ENCODE measurements around the gene PRSS27. TPM values are rescaled to one million over a fixed set of nuclear protein-coding genes. Genes with fewer than 3 reads are reported as not detected.

The PRSS27 gene
- polyA plus RNA-seq, 1 donor (not counting 4 experiments of a cell fraction or from before 2014, with no cell fraction given), result 0.20 TPM

DNA sequence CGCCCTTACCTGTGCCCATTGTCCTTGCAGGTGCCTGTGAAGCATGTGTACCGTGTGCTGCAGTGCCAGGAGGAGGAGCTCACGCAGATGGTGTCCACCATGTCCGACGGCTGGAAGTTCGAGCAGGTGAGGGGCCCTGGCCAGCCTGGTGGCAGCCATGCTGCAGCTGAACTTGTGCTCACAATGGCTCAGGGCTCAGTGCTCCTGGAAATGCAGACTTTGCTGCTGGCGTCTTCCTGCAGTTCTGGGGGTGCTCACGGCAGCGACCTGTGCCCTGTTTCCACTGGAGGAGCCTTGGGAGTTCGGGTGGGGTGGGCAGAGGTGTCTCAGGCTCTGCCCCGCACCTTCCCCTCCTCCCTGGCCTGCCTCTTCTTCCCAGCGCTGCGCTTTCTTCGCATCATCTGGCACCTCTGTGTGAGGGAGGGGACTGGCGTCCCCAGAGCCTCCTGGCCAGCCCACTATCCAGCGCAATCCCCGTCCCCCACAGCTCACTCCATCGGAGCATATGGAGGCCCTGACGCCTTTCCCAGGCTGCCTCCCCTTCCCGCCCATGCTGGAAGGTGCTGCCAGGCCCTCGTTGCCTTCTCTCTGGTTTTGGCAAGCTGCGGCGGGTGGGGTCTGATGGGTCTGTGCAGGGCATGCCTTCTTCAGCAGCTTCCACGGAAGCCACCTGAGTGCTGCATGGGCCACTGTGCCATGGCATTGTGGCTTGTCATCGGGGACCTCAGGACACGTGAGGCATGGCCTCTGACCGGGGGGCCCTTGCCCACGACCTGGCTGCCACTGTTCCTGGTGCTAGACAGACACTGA is 20.0 kb downstream of the PRSS27 start:
- Histone ChIP-seq H3K9ac (ENCODE audit: control insufficient read depth, extremely low read depth, insufficient read depth, low read length) (no peak overlapping the region), H3K9me3 (ENCODE audit: control insufficient read depth, low read depth, low read length) (no peaks in the 10 kb centered on the region), H3K27me3 (ENCODE audit: control insufficient read depth, extremely low read depth, insufficient read depth, low read length) (no peaks in the 10 kb centered on the region), H3K4me3 (ENCODE audit: control insufficient read depth in 2 of 3, extremely low read depth in 1 of 3, insufficient read depth in 2 of 3, low read depth in 1 of 3, low read length in 3 of 3) (no peak overlapping the region), H3K4me1 (ENCODE audit: control insufficient read depth, extremely low read depth, insufficient read depth, low read length) (no peaks in the 10 kb centered on the region), H4K20me1 (ENCODE audit: control insufficient read depth, extremely low read depth, insufficient read depth, low read length) (no peaks in the 10 kb centered on the region), H3K79me2 (ENCODE audit: control insufficient read depth, insufficient read depth, low read length) (no peaks in the 10 kb centered on the region), H3K4me2 (ENCODE audit: control insufficient read depth, extremely low read depth, insufficient read depth, low read depth, low read length) (no peak overlapping the region), H2AFZ (ENCODE audit: control insufficient read depth, low read length) (no peak overlapping the region), H3K36me3 (ENCODE audit: control insufficient read depth in 2 of 2, extremely low read depth in 1 of 2, insufficient read depth in 2 of 2, low read length in 2 of 2) (peaks cover 21 to 45% of the 10 kb centered on the region in 2 experiments), H3K27ac (ENCODE audit: control insufficient read depth, insufficient read depth, low read length) (no peak overlapping the region), H3K9me1 (ENCODE audit: control insufficient read depth, extremely low read depth, insufficient read depth, low read length) (no peaks in the 10 kb centered on the region)
- DNase-seq (ENCODE audit: low read depth, low spot score) (no peak), FAIRE-seq (no peak)
- dilution Hi-C loops (cut with MboI; ENCODE audit: extremely low pct_ligation_motif_present, low sequenced_read_pairs), result no loop called here
- TF ChIP-seq, protein P1, sequence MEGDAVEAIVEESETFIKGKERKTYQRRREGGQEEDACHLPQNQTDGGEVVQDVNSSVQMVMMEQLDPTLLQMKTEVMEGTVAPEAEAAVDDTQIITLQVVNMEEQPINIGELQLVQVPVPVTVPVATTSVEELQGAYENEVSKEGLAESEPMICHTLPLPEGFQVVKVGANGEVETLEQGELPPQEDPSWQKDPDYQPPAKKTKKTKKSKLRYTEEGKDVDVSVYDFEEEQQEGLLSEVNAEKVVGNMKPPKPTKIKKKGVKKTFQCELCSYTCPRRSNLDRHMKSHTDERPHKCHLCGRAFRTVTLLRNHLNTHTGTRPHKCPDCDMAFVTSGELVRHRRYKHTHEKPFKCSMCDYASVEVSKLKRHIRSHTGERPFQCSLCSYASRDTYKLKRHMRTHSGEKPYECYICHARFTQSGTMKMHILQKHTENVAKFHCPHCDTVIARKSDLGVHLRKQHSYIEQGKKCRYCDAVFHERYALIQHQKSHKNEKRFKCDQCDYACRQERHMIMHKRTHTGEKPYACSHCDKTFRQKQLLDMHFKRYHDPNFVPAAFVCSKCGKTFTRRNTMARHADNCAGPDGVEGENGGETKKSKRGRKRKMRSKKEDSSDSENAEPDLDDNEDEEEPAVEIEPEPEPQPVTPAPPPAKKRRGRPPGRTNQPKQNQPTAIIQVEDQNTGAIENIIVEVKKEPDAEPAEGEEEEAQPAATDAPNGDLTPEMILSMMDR (optimal IDR thresholded peaks at IDR 0.05 in 1 of 3, IDR thresholded peaks at IDR 0.05 in 1 of 3, conservative IDR thresholded peaks at IDR 0.05 in 1 of 3; ENCODE audit: extremely low read depth in 1 of 3, insufficient read depth in 2 of 3, low read length in 3 of 3), result no peak
- no peak for TF ChIP-seq EZH2 (IDR thresholded peaks at IDR 0.05; ENCODE audit: low read length)

DNA sequence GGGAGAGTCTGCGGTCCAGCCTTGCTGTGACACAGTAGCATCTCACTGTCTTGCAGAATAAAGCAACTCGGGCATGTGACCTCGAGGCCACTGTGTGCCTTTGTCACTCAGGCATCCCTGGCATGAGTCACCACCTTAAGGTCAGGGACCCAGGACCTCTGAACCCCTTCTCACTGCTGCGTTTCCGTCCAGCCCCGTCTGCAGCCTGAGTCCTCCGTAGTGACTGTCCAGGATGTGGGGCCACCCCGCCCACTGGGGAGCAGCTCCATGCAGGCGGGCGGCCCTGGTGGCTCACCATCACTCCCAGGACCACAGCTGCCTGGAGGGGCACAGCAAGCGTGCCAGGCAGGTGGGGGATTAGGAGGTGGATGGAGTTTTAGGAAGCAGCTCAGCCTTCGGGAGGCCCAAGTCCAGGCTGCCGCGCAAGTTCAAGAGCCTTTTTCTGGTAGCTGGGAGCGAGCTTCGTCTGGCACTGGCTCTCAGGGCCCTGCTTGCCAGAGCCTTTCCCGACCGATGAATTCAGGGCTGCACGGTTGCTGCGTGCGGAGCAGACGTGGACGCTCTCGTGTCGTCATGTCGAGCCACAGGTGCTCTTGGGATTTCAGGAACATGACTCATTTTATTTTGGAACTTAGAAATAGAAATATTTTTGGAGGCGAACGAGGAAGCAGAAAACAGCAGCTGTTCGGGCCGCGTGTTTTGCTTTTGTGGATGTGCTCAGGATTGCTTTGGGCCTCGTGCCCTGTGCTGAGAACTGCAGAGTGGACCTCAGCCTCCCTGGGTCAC is 20.9 kb downstream of the PRSS27 start:
- FAIRE-seq (no peak), DNase-seq (ENCODE audit: low read depth, low spot score) (no peak)
- no peak overlapping the region for H3K4me3 ChIP-seq (ENCODE audit: control insufficient read depth in 2 of 3, extremely low read depth in 1 of 3, insufficient read depth in 2 of 3, low read depth in 1 of 3, low read length in 3 of 3)
- no peak overlapping the region for H3K27ac ChIP-seq (ENCODE audit: control insufficient read depth, insufficient read depth, low read length)
- peaks cover 21 to 45% of the 10 kb centered on the region in 2 experiments for H3K36me3 ChIP-seq (ENCODE audit: control insufficient read depth in 2 of 2, extremely low read depth in 1 of 2, insufficient read depth in 2 of 2, low read length in 2 of 2)
- H3K9me1 ChIP-seq (ENCODE audit: control insufficient read depth, extremely low read depth, insufficient read depth, low read length), result no peaks in the 10 kb centered on the region
- TF ChIP-seq, protein P1 (optimal IDR thresholded peaks at IDR 0.05 in 1 of 3, IDR thresholded peaks at IDR 0.05 in 1 of 3, conservative IDR thresholded peaks at IDR 0.05 in 1 of 3; ENCODE audit: extremely low read depth in 1 of 3, insufficient read depth in 2 of 3, low read length in 3 of 3), result no peak
- no peak for TF ChIP-seq EZH2 (IDR thresholded peaks at IDR 0.05; ENCODE audit: low read length)
- no peaks in the 10 kb centered on the region for H3K4me1 ChIP-seq (ENCODE audit: control insufficient read depth, extremely low read depth, insufficient read depth, low read length)
- H3K79me2 ChIP-seq (ENCODE audit: control insufficient read depth, insufficient read depth, low read length), result no peaks in the 10 kb centered on the region
- H4K20me1 ChIP-seq (ENCODE audit: control insufficient read depth, extremely low read depth, insufficient read depth, low read length), result no peaks in the 10 kb centered on the region
- no peaks in the 10 kb centered on the region for H3K9me3 ChIP-seq (ENCODE audit: control insufficient read depth, low read depth, low read length)
- no peak overlapping the region for H3K4me2 ChIP-seq (ENCODE audit: control insufficient read depth, extremely low read depth, insufficient read depth, low read depth, low read length)
- no peak overlapping the region for H2AFZ ChIP-seq (ENCODE audit: control insufficient read depth, low read length)
- dilution Hi-C loops (cut with MboI; ENCODE audit: extremely low pct_ligation_motif_present, low sequenced_read_pairs), result no loop called here
- no peaks in the 10 kb centered on the region for H3K27me3 ChIP-seq (ENCODE audit: control insufficient read depth, extremely low read depth, insufficient read depth, low read length)
- no peak overlapping the region for H3K9ac ChIP-seq (ENCODE audit: control insufficient read depth, extremely low read depth, insufficient read depth, low read length)
